GM18508 (cell line): ENCODE measurements around the gene NKAIN1.

Source experiments
- ATAC-seq: cut with Tn5 transposase; IDR thresholded peaks from one replicate; pipeline ENCODE4 v1.9.1; 2021; ENCODE audit warnings: moderate number of reproducible peaks; ENCODE audit not compliant: insufficient read depth, unreplicated experiment

Gene NKAIN1

DNA sequence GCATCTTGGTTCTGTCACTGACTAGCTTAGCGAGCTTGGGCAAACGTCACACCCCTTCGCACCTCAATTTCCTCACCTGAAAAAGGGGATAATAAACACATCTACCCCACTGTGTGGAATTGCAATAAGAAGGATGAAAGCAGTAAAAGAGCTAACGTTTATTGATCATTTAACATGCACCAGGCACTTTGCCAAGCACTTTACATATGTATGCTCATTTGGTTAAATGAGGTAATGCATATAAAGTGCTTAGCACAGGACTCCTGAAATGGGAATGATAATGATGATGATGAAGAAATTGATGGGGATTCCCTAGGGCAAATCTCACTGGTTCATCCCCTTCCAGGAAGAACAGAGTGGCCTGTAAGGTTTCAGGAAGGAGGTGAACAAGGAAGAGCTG is 4.8 kb downstream of the NKAIN1 start:
- no peak for ATAC-seq

DNA sequence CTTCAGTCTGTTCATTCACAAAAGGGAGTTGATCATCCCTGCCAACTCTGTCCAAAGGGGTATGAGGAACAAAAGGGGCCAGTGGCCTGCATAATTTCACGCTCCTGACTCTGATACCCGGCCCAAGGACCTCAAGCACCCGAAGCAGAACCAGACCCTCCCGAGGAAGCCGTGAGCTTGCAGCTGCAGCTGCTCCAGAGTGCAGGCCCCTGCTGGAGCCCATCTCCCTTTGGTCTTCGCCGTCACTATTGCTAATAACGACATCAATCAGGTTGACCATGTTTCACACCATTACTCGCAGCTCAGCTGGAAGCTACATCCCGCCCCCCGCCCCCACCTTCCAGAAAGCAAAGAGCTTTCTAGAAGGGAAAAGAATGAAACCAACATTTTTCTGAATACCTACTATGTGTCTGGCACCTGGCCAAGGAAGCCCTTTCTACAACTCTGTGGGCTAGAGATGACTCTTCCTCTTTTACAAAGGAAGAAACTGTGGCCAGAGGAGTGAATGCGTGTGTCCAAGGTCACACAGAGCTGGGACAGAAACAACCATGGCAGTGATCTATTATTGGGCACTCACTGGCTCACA is 5.5 kb downstream of the NKAIN1 start:
- no peak for ATAC-seq

DNA sequence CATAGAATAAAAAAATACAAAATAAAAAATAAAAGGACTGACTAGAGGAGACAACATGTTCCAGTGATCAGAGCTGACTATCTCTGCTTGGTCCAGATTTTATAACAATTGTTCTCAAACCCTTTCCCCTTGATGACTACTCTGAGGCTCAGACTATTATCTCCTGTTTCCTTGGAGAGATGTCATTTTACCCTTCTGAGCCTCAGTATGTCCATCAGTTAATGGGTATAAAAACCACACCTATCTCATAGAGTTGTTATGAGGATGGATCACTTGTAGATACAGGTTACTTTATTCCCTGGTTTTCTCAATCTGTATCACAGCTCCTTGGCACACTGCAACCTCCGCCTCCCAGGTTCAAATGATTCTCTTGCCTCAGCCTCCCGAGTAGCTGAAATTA is 7.0 kb downstream of the NKAIN1 start:
- ATAC-seq, result no peak

DNA sequence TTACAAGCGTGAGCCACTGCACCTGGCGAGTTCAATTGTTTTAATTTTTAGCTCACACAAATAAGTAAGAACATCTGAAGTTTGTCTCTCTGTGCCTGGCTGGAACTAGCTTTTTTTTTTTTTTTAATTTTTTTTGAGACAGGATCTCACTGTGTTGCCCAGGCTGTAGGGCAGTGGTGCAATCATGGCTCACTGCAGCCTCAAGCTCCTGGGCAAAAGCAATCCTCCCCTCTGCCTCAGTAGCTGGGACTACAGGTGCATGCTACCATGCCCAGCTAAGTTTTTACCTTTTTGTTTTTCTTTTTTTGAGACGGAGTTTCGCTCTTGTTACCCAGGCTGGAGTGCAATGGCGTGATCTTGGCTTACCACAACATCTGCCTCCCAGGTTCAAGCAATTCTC is 7.9 kb downstream of the NKAIN1 start:
- ATAC-seq, result no peak

DNA sequence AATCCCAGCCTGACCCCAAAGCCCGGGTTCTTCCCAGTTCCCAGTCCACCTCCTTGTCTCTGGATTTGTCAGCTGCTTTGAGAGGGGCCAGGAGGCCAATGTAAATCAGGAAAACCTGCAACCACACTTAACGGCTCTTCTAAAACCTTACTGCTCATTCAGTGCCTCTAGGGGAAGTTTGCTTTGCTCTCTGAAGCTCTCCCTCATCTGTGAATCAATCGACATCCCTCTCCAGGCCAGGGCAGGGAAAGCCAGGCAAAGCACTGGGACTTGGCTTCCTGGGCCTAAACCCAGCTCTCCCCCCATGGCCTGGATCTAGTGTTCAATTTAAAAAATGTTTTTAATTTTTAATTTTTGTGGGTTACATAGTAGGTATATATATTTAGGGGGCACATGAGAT is 9.3 kb downstream of the NKAIN1 start:
- no peak for ATAC-seq

DNA sequence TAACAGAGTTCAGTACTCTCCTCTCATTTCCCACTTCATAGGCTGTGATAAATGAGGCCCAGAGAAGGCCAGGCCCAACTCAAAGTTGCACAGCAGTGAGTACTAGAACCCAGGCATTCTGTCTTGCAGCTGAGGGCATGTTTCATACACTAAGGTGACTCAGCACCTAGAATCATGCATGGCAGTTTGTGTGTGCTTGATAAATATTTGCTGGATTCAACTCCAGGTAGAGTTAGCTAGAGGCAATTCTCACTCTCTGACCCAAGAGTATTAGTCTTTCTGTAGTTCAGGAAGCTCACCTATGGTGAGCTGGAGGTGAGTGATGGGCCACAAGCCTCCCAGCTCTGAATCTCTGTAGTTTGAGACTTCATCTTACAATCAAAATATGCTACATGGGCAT is 10.7 kb downstream of the NKAIN1 start:
- no peak for ATAC-seq

DNA sequence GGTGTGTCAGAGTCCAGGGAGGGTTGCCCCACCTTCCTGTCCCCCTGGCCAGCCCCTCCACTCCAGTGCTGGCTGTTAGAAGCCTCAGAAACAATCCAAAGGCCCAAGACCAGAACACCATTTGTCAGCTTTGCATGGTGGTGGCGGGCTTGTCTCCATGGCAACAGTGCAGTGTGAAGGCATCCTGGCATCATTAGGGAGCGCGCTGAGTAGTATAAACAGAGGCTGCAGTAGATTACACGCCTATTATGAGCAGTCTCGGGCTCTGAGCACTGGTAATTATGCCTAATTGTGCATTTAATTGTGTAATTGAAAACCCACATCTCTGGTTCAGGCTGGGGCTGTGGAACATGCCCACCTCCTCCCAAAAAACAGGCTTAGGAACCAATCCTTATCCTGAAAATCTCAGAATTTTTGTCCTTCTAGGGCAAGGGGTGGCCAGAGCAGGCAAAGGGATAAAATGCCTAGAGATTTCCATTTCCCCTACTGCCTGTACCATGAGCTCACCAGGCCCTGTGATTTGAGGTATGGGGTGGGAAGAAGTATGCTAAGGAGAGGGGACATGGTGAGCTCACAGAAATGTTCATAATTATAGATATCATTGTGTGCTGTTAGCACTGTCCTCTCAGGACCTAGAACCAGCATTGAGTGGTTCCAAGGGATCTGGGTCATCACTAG is 11.7 kb downstream of the NKAIN1 start:
- ATAC-seq, result no peak

DNA sequence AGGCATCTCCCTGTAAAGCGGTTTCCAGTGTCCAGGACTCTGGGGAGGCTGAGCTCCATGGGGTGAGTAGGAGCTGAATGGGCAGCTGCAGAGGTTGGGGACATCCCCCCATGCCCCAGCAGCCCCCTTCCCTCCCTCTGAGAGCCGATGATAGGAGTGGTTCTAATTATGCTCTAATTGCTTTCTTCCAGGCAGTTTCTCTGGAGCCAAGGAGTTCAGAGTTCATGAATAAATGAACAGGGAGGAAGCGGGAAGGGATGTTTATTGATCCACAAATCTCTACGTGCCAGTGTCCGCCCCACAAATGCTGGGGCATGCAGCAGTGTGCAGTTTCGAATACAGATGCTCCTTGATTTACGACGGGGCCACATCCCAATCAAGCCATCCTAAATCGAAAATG is 15.6 kb downstream of the NKAIN1 start:
- no peak for ATAC-seq

DNA sequence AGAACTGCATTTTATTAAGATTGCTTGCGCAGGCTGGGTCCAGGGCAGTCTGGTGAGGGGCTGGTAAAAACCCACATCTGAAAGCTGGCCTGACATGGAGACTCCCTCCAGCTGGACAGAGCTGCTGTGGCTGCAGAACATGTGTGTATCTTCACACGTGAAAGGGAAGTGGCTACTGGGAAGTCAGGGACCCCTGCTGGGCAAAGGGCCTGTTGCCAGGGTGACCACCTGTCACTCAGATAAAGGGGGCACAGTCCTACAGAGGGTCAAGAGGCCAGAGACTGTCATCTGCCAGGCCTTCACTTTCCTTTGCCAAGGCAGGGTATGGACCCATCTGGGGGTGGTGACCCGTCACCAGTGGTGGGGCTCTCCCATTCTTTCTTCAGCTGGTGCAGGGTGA is 17.5 kb downstream of the NKAIN1 start:
- ATAC-seq, result no peak

DNA sequence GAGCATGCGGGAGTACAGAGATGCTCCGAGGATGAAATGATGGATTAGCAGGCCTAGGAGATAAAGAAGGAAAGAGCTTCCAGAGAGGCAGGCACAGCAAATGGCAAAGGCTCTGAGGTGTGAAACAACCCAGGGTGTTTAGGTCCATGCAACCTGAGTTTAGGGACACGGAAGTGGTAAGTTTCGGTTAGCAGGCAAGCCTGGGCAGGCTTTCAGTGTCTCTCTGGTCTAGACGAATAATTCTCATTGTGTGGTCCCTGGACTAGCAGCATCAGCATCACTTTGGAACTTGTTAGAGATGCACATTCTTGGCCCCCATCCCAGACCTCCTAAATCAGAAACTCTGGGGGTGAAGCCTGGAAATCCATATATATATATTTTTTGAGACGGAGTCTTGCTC is 18.6 kb downstream of the NKAIN1 start:
- ATAC-seq, result no peak

DNA sequence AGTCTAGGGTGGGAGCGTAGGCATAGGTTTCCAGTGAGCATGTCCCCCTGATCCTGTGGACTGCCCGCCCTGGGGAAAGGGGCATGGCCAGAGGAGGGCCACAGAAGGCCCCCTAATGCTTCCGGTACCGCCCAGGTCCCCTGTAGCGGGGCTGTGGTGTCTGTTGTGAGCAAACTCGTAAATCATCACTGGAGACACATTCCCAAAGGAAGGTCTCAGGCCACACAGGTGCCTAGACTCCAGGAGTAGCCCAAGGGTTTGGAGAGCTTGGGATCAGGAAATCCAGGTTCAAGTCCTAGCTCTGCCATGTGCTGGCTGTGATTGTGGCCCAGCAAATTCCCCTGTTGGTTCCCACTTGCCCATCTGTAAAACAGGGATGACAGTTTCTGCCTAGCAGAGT is 20.2 kb downstream of the NKAIN1 start:
- ATAC-seq, result no peak

DNA sequence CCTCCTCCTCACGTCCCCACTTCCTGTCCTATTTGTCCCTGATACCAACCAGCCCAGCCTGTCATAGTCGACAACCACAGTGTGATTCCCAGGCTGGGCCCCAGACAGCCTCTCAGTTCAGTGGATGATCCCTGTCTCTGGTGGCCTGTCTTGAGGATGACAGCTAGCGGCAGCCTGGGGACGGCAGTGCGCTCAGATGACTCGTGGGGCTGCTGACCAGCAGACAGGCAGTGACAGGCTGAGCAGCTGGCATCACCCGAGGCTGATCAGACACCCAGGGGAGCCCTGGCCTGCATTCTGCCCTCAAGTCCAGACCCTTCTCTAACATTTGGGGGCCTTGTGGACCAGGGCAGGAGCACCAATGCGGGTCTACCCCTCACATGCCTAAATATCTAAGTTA is 21.0 kb downstream of the NKAIN1 start:
- no peak for ATAC-seq

DNA sequence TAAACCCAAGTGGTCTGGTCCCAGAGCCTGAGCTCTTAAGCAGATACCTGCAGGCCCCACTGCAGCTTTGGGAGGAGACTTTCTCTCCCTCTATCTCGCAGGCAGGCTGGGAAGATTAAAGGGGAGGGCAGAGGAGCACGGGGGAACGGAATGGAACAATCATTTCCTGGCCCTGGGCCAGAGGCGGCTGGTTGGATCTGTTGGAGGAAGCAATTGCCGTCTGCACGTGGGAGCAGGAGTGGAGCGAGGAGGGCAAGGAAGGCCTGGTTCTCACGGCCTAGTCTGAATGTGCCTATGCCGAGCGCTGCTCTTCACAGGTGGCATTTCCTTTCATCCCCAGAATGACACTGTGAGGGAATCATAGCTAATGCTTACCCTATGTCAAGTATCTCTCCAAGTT is 23.7 kb downstream of the NKAIN1 start:
- ATAC-seq, result no peak

DNA sequence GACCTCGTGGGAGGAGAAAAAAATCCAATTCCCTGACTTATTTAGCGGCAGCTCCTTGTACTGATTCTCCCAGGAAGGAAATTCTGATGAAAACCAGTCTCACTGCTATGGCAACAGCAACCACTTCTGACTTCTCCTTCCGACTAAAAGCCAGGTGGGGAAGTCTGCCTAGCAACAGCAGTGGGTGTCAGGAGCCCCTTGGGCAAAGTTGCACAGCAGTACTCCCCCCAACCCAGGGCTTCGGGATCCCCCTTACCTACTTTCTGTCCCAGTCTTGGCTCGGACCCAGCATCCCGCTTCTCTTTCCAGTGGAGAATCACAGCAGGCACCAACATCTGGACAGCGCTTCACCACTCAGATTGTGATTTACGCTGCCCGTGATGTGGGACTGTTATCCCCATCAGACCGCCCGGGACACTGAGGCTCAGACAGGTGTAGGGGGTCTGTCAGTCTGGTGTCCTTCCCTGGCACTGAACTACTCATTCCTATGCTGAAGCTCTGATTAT is 24.6 kb downstream of the NKAIN1 start:
- no peak for ATAC-seq

DNA sequence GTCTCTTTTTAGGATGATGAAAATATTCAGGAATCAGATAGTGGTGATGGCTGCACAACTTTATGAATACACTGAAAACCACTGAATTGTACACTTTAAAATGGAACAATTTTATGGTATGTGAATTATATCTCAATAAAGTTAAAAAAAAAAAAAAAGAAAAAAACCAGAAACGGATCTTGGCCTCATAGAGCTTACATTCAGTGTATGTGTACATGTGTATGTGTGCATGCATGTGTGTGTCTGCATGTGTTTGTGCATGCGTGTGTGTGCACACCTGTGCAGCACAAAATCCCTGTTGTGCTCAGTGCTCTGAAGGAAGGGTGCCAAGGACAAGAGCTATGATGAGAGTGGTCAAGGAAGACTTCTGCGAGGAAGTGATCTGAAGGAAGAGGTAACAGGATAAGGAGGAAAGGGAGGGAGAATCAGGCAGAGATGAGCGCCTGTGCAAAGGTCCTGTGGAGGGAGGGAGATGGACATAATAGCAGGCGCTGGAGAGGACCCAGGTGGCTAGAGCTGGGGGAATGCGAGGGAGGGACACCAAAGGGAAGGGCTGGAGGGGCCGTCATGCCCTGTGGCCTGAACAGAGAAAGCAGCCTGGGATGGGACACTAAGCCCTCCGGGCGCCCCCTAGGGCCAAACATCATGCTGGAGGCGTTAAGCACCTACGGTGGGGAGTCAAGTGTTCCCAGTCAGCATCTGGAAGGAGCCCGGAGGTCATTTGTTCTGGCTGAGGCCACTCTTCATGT is 25.2 kb downstream of the NKAIN1 start:
- no peak for ATAC-seq

DNA sequence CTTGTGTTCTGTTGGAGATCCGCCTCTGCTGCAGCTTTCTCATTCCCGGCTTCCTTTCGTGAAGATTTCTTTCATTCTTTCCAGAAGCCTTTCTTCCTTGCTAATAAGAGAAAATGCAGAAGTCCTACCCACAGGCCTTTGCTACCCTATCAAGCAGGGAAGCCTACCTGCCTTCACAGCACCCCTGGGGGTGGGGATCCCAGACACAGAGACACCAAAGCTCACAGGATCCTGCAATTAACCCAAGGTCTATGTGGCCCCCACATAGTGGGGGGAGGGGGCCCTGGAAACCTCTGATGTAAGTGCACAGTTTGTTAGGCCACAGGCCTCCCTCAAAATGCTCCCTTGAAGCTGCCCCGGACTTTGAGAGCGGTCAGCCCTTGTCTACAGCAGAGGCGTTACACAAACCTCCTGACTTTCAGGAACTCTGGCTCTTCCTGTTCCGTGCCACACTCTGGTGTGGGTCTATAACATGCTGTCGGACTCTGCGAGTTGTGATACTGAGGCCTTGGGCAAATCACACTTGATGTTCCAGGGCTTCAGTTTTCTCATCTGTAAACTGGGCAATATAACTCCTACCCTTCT is 31.2 kb downstream of the NKAIN1 start:
- ATAC-seq, result no peak

DNA sequence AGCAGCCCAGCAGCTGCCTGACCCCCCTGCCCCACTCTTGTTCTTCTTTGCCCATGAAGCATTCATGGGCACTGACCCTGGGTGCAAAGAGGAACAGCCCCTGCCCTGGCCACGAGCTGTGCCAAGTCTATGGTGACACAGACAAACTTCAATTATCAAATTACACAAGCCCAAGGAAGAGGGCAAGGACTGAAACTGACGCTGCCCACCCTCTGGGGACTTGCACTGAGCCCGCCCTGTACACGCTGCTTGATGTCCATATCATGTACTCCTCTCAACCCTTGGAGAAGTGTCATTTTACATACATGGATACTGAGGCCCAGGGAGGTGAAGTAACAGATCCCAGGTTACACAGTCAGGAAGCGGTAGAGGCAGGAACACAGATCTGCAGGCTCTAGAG is 32.1 kb downstream of the NKAIN1 start:
- no peak for ATAC-seq

DNA sequence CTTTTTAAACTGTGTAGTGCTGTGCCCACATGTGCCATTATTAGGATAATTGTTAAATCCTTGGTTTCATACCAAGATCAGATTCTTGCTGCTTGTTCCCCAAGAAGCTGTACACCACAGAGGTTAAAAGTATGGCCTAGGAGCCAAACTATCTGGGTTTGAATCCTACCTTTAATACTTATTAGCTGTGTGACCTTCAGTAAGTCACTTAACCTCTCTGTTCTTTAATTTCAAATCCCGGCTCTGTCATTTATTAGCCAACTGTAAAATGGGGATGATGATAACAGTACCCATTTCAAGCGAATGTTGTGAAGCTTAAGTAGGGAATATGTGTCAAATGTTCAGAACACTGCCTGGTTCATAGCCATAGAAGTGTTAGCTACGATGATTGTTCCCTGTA is 32.6 kb downstream of the NKAIN1 start:
- ATAC-seq, result no peak

DNA sequence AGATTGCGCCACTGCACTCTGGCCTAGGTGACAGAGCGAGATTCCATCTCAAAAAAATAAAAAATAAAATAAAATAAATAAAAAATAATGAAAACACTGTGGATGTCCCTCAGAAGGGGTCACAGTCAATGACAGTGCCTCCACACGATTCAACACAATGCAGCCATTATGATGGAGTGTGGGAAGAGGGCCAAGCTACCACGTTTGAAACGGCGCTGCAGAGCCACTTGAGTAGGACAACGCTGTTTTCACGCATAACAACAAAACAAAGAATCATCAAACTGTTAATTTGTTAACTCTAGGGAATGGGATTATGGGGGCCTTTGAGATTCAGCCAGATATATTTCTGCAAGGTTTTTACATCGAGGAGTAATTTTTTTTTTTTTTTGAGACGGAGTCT is 36.5 kb downstream of the NKAIN1 start:
- ATAC-seq, result no peak

DNA sequence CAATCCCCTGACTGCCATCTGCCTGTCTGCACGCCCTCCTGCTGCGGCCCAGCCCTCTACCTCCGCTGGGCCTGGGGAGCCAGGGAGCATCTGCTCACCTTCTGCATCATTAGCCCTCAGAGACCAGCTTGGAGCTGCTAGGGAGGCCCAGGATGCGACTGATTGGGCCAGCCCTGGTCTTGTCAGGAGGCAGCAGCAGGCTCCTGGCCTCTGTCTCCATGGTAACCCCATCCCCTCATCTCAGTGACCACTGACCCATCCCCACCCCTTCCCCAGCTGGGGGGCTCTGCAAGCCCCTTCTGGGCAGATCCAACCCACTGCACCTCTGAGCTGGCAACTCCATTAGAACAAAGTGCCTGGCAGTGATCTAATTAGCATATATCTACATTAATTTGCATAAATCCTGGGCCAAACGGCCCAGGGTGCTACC is 37.7 kb downstream of the NKAIN1 start:
- no peak for ATAC-seq

DNA sequence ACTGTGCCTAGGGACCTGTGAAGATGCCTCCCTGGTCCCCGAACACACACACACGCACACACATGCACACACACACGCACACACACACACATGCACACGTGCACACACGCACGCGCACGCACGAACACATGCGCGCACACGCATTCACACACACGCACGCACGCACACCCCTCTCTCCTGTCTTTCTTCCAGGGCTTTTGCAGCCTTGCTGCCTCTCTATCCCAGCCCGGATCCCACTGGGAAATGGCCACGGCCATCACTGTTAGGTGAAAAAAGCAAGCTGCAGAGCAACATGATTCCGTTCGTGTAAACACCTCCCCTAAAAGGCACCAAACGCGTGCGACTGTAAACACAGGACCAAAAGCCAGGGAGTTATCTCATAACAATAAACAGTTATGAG is 39.7 kb downstream of the NKAIN1 start:
- no peak for ATAC-seq
